HG03457 (cell line): ENCODE results near the gene ANKRD40.
"Not testable (repeated sequence)": the region's sequence is repeated elsewhere in the genome, so short reads cannot be mapped to it uniquely, and the experiment has no call there.

Source experiments
- ATAC-seq: cut with Tn5 transposase; IDR thresholded peaks from one replicate; pipeline ENCODE4 v1.9.1; 2021; ENCODE audit warnings: moderate number of reproducible peaks; ENCODE audit not compliant: unreplicated experiment

ANKRD40 gene

DNA sequence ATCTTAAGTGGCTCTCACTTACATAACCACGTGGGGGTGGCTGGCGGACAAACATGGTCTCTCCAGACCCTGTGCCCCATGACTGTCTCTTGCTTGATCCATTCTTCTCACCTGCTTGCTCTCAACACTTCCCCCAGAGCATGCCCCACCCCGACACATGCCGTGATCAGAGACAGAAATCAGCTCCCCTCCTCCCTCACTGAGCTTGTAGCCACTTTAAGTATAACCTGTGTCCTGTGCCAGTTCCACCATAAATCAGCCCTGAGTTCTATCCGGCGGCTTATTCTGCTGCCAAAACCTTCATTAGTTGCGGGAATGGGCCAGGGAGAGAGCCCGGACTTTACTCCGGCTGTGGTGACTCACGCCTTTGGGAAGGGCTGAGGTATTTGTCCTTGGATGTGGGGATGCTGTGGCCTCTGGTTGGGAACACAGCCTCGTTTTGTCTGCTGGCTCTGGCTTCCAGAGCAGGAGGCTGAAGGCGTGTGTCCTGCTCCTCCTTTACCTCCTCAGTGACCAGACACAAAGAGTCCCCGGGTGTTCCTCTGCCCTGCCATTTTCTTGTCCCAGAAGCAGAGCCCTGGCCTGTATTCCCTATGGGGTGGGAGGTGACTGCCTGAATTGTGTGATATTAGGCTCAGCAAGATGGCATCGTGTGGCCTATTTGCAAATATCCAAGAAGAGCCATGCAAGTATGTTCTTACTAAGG lies 21.1 kb downstream of the ANKRD40 start:
- ATAC-seq: no peak

DNA sequence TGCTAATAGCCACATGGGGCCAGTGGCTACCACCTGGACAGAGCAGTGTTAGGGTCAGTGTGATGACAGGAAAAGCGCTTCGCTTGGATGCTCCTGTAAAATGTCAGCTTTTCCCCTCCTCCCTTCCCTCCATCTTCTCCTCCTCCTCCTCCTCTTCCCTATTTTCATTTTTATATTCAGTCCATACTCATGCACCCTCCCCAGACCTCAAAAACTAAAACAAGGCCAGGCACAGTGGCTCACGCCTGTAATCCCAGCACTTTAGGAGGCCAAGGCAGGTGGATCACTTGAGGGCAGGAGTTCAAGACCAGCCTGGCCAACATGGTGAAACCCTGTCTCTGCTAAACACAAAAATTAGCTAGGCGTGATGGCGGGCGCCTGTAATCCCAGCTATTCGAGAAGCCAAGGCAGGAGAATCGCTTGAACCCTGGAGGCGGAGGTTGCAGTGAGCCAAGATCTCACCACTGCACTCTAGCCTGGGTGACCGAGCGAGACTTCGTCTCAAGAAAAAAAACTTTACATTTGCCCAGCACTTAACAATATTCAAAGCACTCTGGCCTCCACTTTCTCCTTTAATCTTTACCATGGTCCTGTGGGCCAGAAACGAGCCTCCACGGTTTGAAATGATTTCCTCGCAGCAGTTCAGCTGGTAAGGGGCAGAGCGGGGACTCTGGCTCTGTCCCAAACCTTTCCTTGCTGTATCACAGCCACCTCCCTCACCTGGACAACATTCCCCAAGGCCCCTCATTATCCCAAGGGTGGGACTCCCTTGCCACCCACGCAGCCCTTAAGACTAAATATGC lies 21.8 kb downstream of the ANKRD40 start:
- no peak for ATAC-seq

DNA sequence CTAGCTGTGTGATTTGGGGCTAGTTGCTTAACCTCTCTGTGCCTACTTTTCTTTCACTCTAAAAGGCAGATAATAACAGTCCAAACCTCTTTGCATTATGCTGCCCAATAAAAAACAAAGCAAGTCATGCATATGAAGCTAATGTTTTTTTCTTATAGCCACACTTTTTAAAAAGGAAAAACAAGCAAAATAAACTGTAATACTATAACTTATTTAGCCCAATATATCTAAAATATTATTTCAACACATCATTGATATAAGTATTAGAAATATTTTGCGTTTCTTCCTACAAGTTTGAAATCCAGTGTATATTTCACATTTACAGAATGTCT lies 22.4 kb downstream of the ANKRD40 start:
- no peak for ATAC-seq

DNA sequence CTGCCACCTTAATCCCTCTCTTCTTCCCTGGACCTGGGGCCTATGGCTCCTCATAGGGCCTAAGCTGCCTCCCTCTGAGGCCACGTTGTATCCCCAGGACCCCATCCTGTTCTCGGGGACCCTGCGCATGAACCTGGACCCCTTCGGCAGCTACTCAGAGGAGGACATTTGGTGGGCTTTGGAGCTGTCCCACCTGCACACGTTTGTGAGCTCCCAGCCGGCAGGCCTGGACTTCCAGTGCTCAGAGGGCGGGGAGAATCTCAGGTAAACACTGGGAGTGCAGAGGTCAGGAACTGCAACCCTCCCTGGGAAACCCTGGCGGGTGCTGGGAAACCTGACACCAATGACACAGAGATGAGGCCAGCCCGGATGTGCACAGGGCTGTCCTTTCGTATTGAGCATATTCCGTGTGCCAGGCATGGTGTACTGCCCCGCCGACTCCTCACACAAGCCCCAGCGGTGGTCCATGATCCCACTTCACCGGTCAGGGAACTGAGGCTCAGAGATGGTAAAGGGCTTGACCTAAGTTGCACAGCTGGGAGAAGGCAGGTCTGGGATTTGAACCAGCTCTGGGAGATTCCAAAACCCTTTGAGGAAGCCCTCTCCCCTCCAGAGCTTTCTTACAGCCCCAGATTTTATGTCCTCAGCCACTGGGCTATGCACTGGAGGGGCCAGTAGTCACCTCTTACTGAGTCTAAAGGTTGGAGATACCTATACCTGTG lies 22.9 kb downstream of the ANKRD40 start:
- no peak for ATAC-seq

DNA sequence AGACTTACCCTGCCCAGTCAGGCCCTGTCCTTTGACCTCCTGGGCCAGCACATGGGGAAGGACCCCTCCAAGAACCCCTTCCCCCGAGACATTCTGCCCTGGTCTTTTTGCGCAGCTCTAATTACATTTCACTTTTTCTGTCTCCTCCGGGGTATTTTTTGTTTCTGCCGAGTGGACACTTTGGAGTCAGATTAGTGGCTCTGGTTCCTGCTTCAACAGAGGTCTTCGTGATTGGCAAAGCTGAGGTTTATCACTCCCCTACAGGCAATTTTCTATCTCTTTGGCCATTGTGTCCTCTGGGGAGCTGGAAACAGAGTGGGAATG lies 23.5 kb downstream of the ANKRD40 start:
- no peak for ATAC-seq

DNA sequence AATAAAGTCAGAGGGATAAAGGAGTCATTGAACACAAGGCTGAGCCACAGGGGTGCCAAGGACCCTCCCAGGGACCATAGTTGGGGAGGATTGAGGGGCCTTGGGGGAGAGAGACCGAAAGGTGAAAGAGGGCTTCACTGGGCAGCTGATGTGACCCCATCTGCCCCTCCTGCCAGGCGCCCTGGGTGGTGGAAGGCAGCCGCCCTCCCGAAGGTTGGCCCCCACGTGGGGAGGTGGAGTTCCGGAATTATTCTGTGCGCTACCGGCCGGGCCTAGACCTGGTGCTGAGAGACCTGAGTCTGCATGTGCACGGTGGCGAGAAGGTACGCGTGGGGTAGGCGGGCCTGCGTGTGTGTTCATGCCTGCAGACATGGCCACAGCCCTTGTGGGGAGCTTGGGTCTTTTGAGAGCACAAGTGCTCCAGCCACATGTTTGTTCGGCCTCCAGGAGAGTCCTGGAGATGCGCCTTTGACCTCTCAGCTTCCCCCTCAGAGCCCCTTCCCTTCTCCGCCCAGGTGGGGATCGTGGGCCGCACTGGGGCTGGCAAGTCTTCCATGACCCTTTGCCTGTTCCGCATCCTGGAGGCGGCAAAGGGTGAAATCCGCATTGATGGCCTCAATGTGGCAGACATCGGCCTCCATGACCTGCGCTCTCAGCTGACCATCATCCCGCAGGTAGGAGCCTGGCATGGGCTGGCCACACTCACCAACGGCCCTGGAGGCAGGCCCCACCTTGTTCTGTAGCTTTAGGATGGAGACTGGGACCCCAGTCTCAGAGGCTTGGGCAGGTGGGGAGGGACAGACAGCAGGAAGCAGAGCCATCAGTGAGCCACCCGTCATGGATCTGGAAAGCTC lies 24.1 kb downstream of the ANKRD40 start:
- ATAC-seq: no peak

DNA sequence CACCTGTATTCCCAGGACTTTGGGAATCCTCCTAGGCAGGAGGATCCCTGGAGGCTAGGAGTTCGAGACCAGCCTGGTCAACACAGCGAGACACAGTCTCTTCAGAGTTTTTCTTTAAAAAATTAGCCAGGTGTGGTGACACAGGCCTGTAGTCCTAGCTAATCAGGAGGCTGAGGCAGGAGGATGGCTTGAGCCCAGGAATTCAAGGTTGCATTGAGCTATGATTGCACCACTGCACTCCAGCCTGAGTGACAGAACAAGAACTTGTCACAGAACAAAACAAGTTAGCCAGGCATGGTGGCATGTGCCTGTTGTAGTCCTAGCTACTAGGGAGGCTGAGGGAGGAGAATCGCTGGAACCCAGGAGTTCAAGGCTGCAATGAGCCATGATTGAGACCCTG lies 24.8 kb downstream of the ANKRD40 start:
- ATAC-seq: no peak

DNA sequence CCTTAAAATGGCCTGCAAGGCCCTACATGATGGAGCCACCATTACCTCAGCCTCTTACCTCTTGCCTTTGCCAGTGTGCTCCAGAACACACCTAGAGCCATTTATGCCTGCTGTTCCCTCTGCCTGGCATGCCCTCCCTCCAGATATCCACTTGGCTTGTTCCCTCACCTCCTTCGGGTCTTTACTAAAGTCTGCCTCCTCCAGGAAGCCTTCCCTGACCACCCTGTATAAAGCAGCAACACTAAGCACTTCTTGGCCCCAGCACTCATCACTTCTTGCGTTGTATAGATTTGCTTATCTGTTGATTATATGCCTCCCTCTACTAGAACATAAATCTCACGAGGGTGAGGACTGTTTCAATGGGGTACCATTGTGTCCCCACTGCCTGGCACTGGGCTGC lies 25.3 kb downstream of the ANKRD40 start:
- no peak for ATAC-seq

DNA sequence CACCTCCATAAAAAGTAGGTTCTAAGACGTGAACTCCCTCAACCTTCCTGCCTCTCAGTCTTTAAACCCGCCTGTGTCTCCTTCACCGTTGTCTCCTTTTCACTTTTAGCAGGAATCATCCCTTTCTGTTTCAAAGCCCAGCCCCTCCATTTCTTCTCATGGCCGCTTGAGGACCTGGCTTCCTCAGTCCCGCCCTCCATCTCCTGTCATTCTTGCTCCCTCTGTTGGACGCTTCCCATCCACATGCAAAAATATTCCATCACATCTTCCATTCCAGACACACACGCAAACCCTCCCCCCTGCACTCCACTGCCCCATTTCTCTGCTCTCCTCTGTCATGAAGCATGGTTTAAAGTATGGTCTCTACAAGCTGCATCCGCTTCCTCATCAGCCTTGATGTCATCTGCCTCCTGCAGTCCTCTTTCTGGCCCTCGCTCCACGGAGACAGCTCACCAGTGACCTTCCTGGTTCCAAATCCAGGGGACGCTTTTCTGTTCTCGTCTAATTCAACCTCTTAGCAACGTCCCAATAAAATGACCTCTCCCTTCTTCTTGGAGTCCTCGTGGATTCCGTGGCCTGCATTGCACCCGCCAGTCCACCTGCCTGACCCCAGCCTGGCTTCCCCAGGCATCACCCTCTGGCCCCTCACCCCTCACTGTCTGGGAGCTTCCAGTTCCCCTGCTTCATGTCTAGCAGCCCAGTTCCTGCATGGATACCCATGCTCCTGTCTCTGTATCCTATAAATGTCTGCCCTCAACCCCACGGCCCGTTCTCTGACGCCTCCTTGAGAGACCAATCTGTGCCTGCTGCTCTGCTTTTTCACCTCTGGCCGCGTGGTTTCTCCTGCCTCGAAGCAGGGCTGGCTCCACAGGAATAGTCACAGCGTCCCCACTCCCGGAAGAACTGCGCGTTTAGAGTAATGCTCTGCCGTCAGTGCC lies 26.2 kb downstream of the ANKRD40 start:
- ATAC-seq: no peak

DNA sequence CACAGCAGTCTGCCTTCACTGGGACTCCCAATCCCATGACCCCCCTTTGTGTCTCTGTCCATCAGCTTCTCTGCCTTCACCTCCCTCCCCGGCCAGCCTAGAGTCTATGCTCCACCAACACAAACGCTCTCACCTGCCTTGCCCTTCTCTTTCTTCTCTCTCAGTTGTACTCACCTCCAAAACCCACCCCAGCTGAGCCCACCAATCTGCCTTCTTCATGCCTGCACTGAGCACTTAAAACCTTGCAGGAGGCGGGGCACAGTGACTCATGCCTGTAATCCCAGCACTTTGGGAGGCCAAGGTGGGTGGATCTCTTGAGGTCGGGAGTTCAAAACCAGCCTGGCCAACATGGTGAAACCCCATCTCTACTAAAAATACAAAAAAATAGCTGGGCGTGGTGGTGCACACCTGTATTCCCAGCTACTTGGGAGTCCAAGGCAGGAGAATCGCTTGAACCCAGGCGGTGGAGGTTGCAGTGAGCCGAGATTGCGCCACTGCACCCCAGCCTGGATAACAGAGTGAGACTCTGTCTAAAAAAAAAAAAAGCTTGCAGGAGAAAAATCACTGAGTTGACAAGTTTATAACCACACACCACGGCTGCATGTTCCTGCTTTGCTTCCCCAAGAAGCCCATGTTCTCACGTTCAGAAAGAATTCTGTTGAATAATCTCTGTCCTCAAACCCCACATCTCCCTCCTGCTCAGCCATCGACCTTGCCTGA lies 27.0 kb downstream of the ANKRD40 start:
- not testable (repeated sequence) for ATAC-seq

DNA sequence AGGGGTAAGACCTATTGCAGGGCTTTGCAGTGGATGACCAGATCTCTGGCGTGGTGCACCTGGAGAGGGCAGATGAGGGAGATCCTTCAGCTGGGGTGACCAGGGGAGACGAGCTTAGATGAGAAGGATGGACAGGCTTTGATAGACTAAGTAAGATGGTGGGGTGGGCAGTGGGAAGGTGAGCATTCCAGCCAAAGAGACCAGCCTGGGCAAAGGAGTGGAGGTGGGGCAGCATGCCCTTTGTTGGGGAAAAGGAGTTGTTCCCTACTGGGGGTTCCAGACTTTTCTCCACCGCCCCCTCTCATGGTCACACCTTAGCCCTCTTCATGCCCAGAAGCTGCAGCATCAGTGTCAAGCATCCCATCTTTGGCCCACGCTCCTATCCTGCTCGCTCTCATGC lies 27.6 kb downstream of the ANKRD40 start:
- no peak for ATAC-seq

DNA sequence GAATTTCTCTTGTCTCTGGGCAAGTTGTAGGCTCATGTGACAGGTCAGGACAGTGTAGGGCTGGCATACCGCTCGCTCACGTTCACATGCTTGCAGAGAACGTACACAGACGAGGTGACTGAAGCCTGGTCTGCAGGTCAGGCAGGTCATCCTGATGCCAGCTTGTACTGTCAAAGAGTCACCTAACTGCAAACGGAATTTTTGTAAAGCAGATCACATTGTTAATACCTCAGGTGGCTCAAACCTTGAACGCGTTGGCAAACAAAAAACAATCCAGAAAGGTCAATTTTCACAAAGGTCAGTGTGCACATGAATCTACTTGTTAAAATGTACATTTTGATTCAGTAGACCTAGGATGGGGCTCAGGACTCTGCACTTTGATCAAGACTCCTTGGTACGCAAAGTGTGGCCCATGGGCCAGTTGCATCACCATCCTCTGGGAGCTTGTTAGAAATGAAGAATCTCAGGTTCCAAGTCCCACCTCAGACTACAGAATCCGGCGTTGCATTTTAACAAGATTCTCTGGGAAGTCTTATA lies 28.6 kb downstream of the ANKRD40 start:
- no peak for ATAC-seq

DNA sequence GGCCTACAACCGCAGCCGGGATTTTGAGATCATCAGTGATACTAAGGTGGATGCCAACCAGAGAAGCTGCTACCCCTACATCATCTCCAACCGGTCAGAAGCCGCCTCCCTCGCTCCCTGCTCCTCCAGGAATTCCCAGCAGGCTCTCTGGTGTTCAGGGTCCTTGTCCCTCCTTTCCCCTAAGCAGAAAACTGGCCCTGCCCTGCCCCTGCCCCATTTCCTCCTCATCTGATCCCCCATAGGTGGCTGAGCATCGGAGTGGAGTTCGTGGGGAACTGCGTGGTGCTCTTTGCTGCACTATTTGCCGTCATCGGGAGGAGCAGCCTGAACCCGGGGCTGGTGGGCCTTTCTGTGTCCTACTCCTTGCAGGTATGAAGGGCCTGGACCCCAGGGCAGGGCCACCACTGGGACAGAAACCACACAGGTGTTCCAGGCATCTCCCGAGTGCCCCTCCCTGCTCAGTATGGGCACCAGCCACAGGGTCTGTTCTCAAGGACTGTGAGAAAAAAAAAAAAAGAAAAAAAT lies 29.8 kb downstream of the ANKRD40 start:
- ATAC-seq: no peak

DNA sequence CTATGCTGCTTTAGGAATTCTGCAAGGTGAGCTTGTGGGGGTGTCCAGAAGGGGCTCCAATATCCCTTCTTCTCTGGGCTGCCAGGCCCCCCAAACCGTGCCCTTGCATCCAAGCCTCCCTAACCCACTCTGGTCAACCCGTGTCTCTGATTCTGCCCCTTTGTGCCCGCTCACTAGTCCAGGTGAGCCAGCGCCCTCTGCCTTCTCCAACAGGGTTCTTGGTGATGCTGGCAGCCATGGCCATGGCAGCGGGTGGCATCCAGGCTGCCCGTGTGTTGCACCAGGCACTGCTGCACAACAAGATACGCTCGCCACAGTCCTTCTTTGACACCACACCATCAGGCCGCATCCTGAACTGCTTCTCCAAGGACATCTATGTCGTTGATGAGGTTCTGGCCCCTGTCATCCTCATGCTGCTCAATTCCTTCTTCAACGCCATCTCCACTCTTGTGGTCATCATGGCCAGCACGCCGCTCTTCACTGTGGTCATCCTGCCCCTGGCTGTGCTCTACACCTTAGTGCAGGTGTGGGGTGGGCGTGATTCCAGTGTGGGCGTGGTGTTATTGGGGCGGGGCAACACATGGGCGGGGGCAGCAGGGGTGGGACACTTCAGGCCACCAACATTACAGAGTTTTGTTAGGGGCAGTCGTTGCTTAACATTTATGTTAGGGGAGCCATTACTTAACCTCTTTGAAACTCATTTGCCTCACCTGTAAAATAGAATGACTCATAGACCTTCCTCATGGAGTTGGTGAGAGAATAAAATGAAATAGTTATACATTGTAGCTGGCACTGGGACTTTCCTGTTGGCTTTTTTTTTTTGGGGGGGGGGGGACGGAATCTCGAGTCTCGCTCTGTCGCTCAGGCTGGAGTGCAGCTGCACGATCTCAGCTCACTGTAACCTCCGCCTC lies 31.4 kb downstream of the ANKRD40 start:
- no peak for ATAC-seq

DNA sequence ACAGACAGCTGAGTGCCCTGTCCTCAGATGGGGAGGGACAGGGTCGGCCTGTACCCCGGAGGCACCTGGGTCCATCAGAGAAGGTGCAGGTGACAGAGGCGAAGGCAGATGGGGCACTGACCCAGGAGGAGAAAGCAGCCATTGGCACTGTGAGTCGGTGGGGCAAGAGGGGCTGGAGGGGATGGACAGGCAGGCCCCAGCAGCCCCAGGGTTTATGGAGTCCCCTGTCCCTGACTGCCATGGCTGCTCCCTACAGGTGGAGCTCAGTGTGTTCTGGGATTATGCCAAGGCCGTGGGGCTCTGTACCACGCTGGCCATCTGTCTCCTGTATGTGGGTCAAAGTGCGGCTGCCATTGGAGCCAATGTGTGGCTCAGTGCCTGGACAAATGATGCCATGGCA lies 32.1 kb downstream of the ANKRD40 start:
- no peak for ATAC-seq

DNA sequence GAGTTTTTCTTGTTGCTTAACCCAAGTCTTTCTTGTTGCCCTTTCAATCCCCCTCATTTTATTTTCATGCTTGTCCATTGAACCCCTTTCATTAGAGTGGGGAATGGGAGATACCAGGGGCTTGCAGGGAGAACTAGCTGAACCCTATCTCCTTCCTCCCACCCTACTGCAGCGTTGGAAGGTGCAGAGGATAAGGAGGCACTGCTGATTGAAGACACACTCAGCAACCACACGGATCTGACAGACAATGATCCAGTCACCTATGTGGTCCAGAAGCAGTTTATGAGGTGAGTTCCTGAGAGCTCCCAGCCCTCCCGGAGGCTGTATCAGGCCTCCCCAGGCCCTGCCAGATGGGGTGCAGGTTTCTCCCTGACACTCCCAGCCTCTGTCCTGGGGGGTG lies 32.5 kb downstream of the ANKRD40 start:
- ATAC-seq: no peak

DNA sequence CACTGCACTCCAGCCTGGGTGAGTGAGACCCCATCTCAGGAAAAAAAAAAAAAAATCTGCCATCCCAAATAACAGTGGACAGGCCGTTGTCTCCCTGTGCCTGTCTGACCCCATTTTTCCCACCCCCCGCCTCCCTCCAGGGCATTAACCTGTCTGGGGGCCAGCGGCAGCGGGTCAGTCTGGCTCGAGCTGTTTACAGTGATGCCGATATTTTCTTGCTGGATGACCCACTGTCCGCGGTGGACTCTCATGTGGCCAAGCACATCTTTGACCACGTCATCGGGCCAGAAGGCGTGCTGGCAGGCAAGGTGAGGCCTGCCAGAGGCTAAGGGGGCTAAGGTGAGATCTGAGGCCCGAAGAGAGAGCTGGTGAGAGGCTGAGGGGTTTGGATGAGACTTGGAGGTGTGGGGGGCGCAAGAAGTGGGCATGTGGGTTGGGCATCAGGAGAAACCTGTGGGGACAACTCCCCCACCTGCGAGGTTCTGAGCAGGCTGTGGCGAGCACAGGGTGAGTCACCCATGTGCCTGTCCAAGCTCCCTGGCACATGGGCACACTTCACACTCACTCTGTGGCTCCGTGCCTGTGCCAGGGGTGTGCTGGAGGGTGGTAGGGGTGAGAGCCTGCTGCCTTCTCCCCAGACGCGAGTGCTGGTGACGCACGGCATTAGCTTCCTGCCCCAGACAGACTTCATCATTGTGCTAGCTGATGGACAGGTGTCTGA lies 34.7 kb downstream of the ANKRD40 start:
- no peak for ATAC-seq
